ENCODE measurements around the gene UBXN11. TPM values are rescaled to one million over a fixed set of nuclear protein-coding genes. Genes with fewer than 3 reads are reported as not detected.

Gene UBXN11
- total RNA-seq, 2 experiments from 2014 or later, result 19.4 to 22.2 TPM

DNA sequence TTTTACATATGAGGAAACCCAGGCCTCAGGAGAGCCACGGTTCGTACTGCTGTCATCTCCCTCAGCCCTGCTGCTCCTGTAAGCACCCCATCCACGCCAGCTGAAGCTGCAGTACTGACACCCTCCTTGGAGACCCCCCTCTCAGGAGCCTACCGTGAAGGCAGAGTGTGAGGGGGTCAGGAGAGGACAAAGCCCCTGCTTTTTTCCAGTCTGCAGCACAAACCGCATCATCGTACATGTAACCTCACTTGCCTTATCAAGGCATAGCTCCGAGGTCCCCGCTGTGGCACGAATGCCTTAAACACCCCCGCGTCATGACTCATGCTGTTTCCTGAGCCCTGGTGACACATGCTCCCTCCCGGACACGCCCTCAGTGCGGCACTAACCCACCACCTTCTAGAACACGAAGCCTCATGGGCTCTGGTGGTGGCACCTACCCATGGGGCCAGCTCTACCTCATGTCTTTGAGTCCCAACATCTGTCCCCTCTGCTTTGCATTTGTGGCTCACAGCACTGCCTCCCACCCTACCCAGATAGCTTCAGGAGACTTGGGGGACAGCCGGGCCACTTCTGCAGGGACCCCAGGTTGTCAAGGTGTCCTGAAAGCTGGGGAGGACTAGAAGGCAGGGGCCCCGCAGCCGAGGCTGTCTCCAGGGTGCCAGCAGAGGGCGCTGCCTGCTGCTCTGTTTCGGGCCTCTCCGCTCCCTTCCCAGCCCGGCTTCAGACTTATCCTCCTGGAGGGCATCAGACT is 21.7 kb downstream of the UBXN11 start:
- Mint-ChIP-seq H3K27me3 (no peaks in the 10 kb centered on the region), H3K4me1 (peaks cover 87% of the 10 kb centered on the region), H3K9me3 (ENCODE audit: low read depth) (no peaks in the 10 kb centered on the region), H3K4me3 (peak overlapping the region; percentile 61), H3K36me3 (ENCODE audit: low read depth) (peaks cover 44% of the 10 kb centered on the region), H3K27ac (peak overlapping the region; percentile 99)
- POLR2A ChIA-PET, result interaction anchor here (0.7 to 2.2 kb wide), 6 partner anchors 22 to 379 kb away, joined by 3 to 16 read pairs (median 4); partner anchors contain the start of gene CD52
- DNase-seq (peak; percentile 99), ATAC-seq (peak; percentile 66)
- intact Hi-C loops (cut with DNase I, micrococcal nuclease), result loop anchor here (1.0 to 2.0 kb wide), 7 partner anchors 22 to 174 kb away; partner anchors contain the start of genes DHDDS (in 1 of the 2), PDIK1L (in 1 of the 2) and UBXN11 (in 1 of the 2)
- CTCF ChIA-PET, result interaction anchor here (0.6 to 17.6 kb wide), 13 partner anchors 9 to 253 kb away, joined by 3 to 399 read pairs (median 3); partner anchors contain the start of genes CD52, CEP85, UBXN11 and ZNF593

DNA sequence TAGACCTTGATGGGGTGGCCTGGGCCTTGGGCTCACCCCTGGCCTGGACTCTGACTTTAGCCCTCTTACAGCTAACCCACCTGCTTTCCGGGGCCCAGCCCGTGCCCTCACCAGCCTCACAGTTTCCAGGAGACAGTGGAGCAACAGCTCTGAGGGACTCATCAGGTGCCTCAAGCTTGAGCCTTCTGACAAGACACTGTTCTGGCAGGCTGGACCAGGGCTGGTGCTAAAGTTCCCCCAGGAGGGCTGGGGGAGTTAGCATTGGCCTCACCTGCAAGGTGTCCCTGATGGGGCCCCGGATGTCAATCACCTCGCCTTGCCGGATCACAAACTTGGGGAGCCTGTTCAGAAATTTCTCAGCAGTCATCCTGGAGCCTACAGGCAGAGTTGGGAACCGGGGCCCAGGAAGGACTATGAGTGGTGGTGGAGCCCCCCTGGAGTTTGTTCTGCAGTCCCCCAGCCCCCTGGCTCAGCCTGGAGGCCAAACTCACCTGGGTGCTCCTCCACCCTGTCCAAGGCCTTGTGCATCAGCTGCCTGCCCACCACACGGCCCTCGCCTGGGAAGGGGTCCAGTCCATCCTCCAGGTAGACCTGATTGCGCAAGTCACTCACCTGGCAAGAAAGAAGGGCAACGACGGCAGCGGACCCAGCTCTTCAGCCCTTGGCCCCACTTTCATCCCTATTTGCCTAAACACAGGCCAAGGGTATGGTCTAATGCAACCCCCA is 22.4 kb downstream of the UBXN11 start:
- DNase-seq, result peak; percentile 40
- peaks cover 49% of the 10 kb centered on the region for H3K36me3 Mint-ChIP-seq (ENCODE audit: low read depth)

DNA sequence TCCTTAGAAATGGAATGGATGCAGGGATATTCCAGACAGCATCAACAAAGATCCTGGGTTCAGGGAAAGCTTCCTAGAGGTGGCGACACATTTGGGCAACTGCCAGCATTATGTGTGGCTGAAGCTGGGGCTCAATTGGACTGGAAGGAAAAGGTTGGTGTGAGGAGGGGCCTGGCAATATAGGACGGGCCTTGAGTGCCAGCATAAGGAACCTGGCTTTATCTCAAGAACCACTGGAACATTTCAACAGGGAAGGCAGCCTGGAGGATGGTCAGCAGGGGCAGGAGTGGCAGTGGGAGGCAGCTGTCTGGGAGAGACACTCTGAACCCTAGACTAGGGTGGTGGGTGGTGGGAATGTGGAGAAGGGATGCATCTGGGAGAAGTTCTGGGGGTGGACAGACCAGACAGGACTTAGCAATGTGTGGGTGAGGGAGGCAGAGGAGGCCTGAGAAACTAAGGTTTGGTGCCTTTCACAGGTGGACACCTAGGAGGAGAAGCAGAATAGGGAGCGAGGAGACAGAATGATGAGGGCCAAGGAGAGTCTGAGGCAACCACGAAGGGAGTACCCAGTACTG is 23.1 kb downstream of the UBXN11 start:
- POLR2A ChIA-PET, result interaction anchor here (2.2 kb wide), 1 partner anchor 36 kb away, joined by 16 read pairs; the partner anchor contains the start of gene CD52
- CTCF ChIA-PET, result interaction anchor here (0.5 to 17.6 kb wide), 8 partner anchors 8 to 286 kb away, joined by 3 to 399 read pairs (median 4); partner anchors contain the start of genes CD52 and PAFAH2
- no peak for DNase-seq

More for the DNA sequence above, 22.4 kb downstream of the UBXN11 start:
- no peak for ATAC-seq
- intact Hi-C loops (cut with DNase I, micrococcal nuclease), result loop anchor here (1.0 to 2.0 kb wide), 6 partner anchors 22 to 173 kb away; partner anchors contain the start of genes DHDDS (in 1 of the 2), PDIK1L (in 1 of the 2) and UBXN11 (in 1 of the 2)
- CTCF ChIA-PET, result interaction anchor here (0.6 to 17.6 kb wide), 14 partner anchors 9 to 287 kb away, joined by 3 to 399 read pairs (median 3); partner anchors contain the start of genes CD52, CEP85, PAFAH2 and UBXN11
- Mint-ChIP-seq H3K4me3 (peak overlapping the region; percentile 61), H3K27me3 (no peaks in the 10 kb centered on the region), H3K9me3 (ENCODE audit: low read depth) (no peaks in the 10 kb centered on the region), H3K4me1 (peaks cover 84% of the 10 kb centered on the region), H3K27ac (peak overlapping the region; percentile 99)
- POLR2A ChIA-PET, result interaction anchor here (0.8 to 2.2 kb wide), 5 partner anchors 23 to 38 kb away, joined by 3 to 16 read pairs (median 4); partner anchors contain the start of gene CD52

DNA sequence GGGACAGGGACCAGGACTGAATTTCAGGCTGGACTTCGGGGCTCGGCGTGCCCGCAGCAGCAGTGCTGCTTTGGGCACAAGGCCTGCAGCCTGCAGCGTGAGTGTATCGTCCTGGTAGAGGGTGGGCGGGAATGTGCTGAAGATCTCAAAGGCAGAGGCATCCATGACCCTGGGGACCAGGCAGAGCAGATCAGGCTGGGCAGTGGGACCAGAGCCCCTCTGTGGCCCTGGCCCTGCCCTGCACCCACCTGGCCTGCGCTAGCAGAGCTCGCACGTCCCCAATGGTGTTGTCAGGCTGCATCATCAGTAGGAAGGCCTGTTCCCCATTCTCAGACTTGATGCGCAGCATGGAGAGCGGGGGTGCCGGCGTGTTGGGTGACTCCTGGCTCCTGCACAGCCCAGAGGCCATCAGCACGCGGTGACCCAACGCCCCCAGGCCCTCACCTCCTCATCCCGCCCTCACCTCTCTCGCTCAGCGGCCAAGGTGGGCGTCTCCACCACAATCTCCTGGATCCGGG is 24.0 kb downstream of the UBXN11 start:
- intact Hi-C loops (cut with DNase I, micrococcal nuclease), result no loop called here
- peaks cover 84% of the 10 kb centered on the region for H3K4me1 Mint-ChIP-seq
- POLR2A ChIA-PET, result no interaction called here

More for the DNA sequence above, 23.1 kb downstream of the UBXN11 start:
- intact Hi-C loops (cut with DNase I, micrococcal nuclease), result no loop called here
- H3K36me3 Mint-ChIP-seq (ENCODE audit: low read depth), result peaks cover 53% of the 10 kb centered on the region
- H3K27ac Mint-ChIP-seq, result peak overlapping the region; percentile 99
- H3K4me1 Mint-ChIP-seq, result peaks cover 84% of the 10 kb centered on the region
- H3K9me3 Mint-ChIP-seq (ENCODE audit: low read depth), result no peaks in the 10 kb centered on the region
- H3K27me3 Mint-ChIP-seq, result no peaks in the 10 kb centered on the region
- no peak for ATAC-seq
- H3K4me3 Mint-ChIP-seq, result peak overlapping the region; percentile 29

DNA sequence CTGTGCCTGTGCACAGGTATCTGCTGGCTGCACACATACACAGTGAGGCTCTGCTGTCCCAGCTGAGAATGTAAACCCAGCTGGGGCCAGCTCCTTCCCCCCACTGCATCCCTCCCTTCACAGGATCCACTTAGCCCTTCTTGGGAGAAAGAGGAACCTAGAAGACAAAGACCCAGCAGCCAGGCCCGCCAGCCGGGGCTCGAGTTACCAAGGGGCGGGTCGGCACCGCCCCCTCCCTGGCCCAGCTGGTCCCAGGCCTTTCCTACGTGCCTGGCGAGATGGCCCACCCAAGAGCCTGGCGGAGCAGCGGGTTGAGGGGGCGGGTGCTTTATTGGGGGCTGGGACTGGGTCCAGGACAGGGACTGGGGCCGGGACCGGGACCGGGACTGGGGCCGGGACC is 24.5 kb downstream of the UBXN11 start:
- Mint-ChIP-seq H3K27me3 (no peaks in the 10 kb centered on the region), H3K4me1 (peaks cover 84% of the 10 kb centered on the region), H3K36me3 (ENCODE audit: low read depth) (peaks cover 66% of the 10 kb centered on the region), H3K4me3 (peak overlapping the region; percentile 78), H3K27ac (peak overlapping the region; percentile 99), H3K9me3 (ENCODE audit: low read depth) (no peaks in the 10 kb centered on the region)
- intact Hi-C loops (cut with DNase I, micrococcal nuclease), result no loop called here
- ATAC-seq (no peak), DNase-seq (no peak)
- POLR2A ChIA-PET, result no interaction called here
- CTCF ChIA-PET, result interaction anchor here (1.2 to 17.6 kb wide), 3 partner anchors 8 to 37 kb away, joined by 3 to 399 read pairs (median 4); partner anchors contain the start of gene CD52

More for the DNA sequence above, 24.0 kb downstream of the UBXN11 start:
- CTCF ChIA-PET, result interaction anchor here (1.1 to 17.6 kb wide), 3 partner anchors 7 to 36 kb away, joined by 9 to 399 read pairs (median 28); partner anchors contain the start of gene CD52
- H3K9me3 Mint-ChIP-seq (ENCODE audit: low read depth), result no peaks in the 10 kb centered on the region
- DNase-seq (no peak), ATAC-seq (no peak)
- no peaks in the 10 kb centered on the region for H3K27me3 Mint-ChIP-seq
- peak overlapping the region; percentile 99 for H3K27ac Mint-ChIP-seq
- H3K36me3 Mint-ChIP-seq (ENCODE audit: low read depth), result peaks cover 62% of the 10 kb centered on the region
- peak overlapping the region; percentile 22 for H3K4me3 Mint-ChIP-seq

DNA sequence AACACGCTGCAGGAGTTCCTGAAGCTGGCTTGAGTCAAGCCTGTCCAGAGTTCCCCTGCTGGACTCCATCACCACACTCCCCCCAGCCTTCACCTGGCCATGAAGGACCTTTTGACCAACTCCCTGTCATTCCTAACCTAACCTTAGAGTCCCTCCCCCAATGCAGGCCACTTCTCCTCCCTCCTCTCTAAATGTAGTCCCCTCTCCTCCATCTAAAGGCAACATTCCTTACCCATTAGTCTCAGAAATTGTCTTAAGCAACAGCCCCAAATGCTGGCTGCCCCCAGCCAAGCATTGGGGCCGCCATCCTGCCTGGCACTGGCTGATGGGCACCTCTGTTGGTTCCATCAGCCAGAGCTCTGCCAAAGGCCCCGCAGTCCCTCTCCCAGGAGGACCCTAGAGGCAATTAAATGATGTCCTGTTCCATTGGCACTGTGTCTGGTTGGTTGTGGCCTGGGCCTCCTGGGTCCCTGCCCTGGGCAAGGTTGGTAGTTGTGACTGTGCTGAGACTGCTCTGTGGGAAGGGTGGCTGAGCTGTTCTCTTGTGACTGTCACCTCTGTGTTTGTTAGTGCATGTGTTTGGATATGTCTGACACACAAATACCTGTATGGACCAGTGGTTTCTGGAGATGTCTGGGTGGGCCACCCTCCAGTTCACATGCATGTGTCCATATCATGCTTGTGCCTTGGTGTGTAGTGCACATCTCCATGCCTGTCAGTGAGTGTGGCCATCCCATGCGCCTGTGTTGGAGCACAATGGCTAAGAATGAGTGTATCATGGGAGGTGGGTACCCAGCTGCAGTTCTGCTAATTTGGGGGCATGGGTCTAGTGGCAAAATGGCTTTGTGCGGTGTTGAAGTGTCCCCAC is 25.1 kb downstream of the UBXN11 start:
- peak; percentile 38 for DNase-seq
- peaks cover 84% of the 10 kb centered on the region for H3K4me1 Mint-ChIP-seq
- no peak for ATAC-seq
- CTCF ChIA-PET, result interaction anchor here (0.5 to 17.6 kb wide), 4 partner anchors 9 to 109 kb away, joined by 3 to 399 read pairs (median 4); partner anchors contain the start of gene CD52
- H3K4me3 Mint-ChIP-seq, result peak overlapping the region; percentile 78
- H3K27me3 Mint-ChIP-seq, result no peaks in the 10 kb centered on the region
- intact Hi-C loops (cut with DNase I, micrococcal nuclease), result no loop called here
- peak overlapping the region; percentile 48 for H3K27ac Mint-ChIP-seq
- POLR2A ChIA-PET, result interaction anchor here (0.5 kb wide), 1 partner anchor 1356 kb away, joined by 3 read pairs; no protein-coding TSS in a partner anchor
- H3K36me3 Mint-ChIP-seq (ENCODE audit: low read depth), result peaks cover 72% of the 10 kb centered on the region
- H3K9me3 Mint-ChIP-seq (ENCODE audit: low read depth), result no peaks in the 10 kb centered on the region

DNA sequence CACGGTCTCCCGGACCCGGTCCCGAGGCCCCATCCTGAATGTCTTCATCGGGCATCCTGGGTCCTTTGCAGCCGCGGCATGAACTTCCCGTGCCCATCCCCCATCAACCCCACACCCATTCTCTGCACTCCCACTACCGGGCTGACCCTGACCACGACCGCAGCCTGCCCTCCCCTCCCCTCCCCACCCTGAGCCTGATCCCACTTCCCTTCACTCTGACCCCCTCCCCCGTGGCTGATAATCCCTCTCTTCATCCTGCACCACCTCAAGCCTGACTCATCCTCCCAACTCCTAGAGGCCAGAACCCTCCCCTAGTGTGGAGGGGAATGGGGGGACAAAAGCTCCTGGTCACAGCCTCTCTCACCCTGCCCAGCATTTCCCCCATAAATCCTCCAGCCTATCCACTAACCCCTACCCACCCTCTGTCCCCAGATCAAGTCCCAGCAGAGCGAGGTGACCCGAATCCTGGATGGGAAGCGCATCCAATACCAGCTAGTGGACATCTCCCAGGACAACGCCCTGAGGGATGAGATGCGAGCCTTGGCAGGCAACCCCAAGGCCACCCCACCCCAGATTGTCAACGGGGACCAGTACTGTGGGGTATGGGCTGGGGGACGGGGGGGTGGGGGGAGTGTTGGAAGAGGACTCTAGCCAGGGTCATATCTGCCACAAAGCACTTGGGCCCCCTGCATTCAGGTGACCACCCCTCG is 25.9 kb downstream of the UBXN11 start:
- Mint-ChIP-seq H3K27me3 (no peaks in the 10 kb centered on the region), H3K36me3 (ENCODE audit: low read depth) (peaks cover 75% of the 10 kb centered on the region), H3K27ac (peak overlapping the region; percentile 79), H3K4me1 (peaks cover 84% of the 10 kb centered on the region), H3K4me3 (peak overlapping the region; percentile 78), H3K9me3 (ENCODE audit: low read depth) (no peaks in the 10 kb centered on the region)
- peak; percentile 47 for DNase-seq
- ChIA-PET CTCF (interaction anchor here (0.5 to 17.6 kb wide), 6 partner anchors 8 to 108 kb away, joined by 3 to 399 read pairs (median 6); partner anchors contain the start of gene CD52), POLR2A (interaction anchor here (0.5 to 0.7 kb wide), 2 partner anchors 143 to 1355 kb away, joined by 3 read pairs; no protein-coding TSS in a partner anchor)
- ATAC-seq, result no peak
- intact Hi-C loops (cut with DNase I, micrococcal nuclease), result loop anchor here in 1 of 2 experiments (1.0 kb wide), 3 partner anchors 39 to 169 kb away; partner anchors contain the start of genes CEP85 and PDIK1L

DNA sequence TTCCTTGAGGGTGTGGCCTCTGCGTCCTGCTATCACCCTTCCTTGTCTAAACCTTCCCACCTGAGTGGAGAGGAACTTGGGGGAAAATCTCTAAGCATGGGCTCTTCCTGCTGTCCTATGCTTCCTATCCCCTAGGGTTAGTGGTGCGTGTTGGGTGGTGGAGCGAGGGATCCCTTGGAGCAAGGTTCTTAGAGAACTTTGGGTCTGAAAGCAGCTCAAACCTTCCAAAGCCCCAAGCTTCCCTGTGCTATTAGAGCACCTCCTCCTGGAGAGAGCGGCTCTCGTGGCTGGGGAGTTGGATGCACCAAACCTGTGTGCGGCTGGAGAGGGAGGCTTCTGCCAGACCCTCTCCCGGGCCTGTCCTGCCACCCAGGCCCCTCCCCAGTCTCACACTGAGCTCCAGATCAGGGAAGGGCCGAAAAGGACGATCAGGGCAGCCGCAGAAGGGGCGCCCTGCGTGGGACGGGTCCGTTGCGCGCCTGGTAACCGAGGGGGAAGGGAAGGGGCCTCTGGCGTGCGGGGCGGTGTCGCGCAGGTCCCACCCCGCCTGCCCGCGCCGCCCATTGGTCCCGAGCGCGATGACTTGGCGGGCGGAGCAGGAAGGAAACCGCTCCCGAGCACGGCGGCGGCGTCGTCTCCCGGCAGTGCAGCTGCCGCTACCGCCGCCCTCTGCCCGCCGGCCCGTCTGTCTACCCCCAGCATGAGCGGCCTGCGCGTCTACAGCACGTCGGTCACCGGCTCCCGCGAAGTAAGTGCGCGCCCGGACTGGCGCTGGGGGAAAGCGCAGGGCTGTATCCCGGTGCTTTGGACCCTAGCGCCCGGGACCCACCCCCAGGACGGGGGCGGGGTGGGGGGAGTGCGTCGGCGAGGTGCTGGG is 26.7 kb downstream of the UBXN11 start, which contains the start of gene SH3BGRL3:
Gene SH3BGRL3 (plus strand): TSS at position 631 of the 877 bp plus-strand sequence. CDS start 70 bp downstream, at position 701.
- POLR2A ChIA-PET, result interaction anchor here (0.8 to 1.0 kb wide), 3 partner anchors 9 to 39 kb away, joined by 3 read pairs; no protein-coding TSS in a partner anchor
- intact Hi-C loops (cut with DNase I, micrococcal nuclease), result loop anchor here (1.0 to 5.0 kb wide), 8 partner anchors 27 to 303 kb away; partner anchors contain the start of genes CEP85 (in 1 of the 2), HMGN2 (in 1 of the 2), PDIK1L (in 1 of the 2) and UBXN11 (in 1 of the 2)
- peaks cover 82% of the 10 kb centered on the region for H3K4me1 Mint-ChIP-seq
- no peaks in the 10 kb centered on the region for H3K9me3 Mint-ChIP-seq (ENCODE audit: low read depth)
- H3K27ac Mint-ChIP-seq, result peak within 1 kb of the TSS; percentile 94
- DNase-seq (peak; percentile 92), ATAC-seq (peak; percentile 56)
- peaks cover 70% of the 10 kb centered on the region for H3K36me3 Mint-ChIP-seq (ENCODE audit: low read depth)
- no peaks in the 10 kb centered on the region for H3K27me3 Mint-ChIP-seq
- H3K4me3 Mint-ChIP-seq, result peak within 1 kb of the TSS; percentile 78
- CTCF ChIA-PET, result interaction anchor here (0.6 to 17.6 kb wide), 7 partner anchors 9 to 1068 kb away, joined by 3 to 399 read pairs (median 9); partner anchors contain the start of gene CD52
